Stimulated activated CD4-positive, alpha-beta T cell treated with anti-CD3 and anti-CD28 coated beads, Interleukin-1b, Interleukin-23, amount 100 ng/mL, for 24 hours (primary cell): ENCODE results near the gene NINJ2.

Experiments used
- DNase-seq, 4 experiments: peaks; one replicate each; pipeline ENCODE4 v3.0.0-alpha.2; 2020; ENCODE audit warnings: low read depth in 4 of 4, low spot score in 1 of 4

The NINJ2 gene

GRCh38 chr12:674272-674781 lies 11.1 kb upstream of the NINJ2 start:
- peak; percentile 40 to 82 (median 54) for DNase-seq

- DNase-seq = no peak
Measured at GRCh38 chr12:673849-674248, 10.6 kb upstream of the NINJ2 start.

GRCh38 chr12:669576-669945 lies 6.3 kb upstream of the NINJ2 start:
- no peak for DNase-seq

- DNase-seq = no peak
Measured at GRCh38 chr12:668090-668481, 4.8 kb upstream of the NINJ2 start.

GRCh38 chr12:666766-667308 lies 3.6 kb upstream of the NINJ2 start:
- no peak for DNase-seq

GRCh38 chr12:666066-666465 lies 2.8 kb upstream of the NINJ2 start:
- no peak for DNase-seq

- no peak for DNase-seq
Measured at GRCh38 chr12:664779-665092, 1.5 kb upstream of the NINJ2 start.

- no peak for DNase-seq
Measured at GRCh38 chr12:664075-664778, 982 bp upstream of the NINJ2 start.

- no peak for DNase-seq
Measured at GRCh38 chr12:662566-663292, 516 bp downstream of the NINJ2 start.

GRCh38 chr12:661720-662486 lies 1.3 kb downstream of the NINJ2 start:
- no peak for DNase-seq

- DNase-seq = no peak
Measured at GRCh38 chr12:659090-659683, 4.1 kb downstream of the NINJ2 start.

GRCh38 chr12:650983-651382 lies 12.3 kb downstream of the NINJ2 start:
- no peak for DNase-seq

- no peak for DNase-seq
Measured at GRCh38 chr12:647385-648085, 15.7 kb downstream of the NINJ2 start.

- no peak for DNase-seq
Measured at GRCh38 chr12:646442-647384, 16.5 kb downstream of the NINJ2 start.

GRCh38 chr12:645563-646071 lies 17.6 kb downstream of the NINJ2 start:
- no peak for DNase-seq

GRCh38 chr12:644818-645552 lies 18.3 kb downstream of the NINJ2 start:
- no peak for DNase-seq

GRCh38 chr12:644303-644639 lies 19.0 kb downstream of the NINJ2 start:
- no peak for DNase-seq

- no peak for DNase-seq
Measured at GRCh38 chr12:643475-644302, 19.6 kb downstream of the NINJ2 start.
